GM21619 (cell line): ENCODE results near the gene ATP1A3.
"Not testable (repeated sequence)": the region's sequence is repeated elsewhere in the genome, so short reads cannot be mapped to it uniquely, and the experiment has no call there.

Experiments
- ATAC-seq: cut with Tn5 transposase; IDR thresholded peaks from one replicate; pipeline ENCODE4 v1.9.1; 2021; ENCODE audit not compliant: unreplicated experiment

ATP1A3 gene

GRCh38 chr19:41955521-41955920, 38.5 kb downstream of the ATP1A3 start:
- no peak for ATAC-seq

GRCh38 chr19:41951686-41952172, 42.3 kb downstream of the ATP1A3 start:
- ATAC-seq = no peak

GRCh38 chr19:41947091-41947490, 46.9 kb downstream of the ATP1A3 start:
- ATAC-seq = no peak

DNA sequence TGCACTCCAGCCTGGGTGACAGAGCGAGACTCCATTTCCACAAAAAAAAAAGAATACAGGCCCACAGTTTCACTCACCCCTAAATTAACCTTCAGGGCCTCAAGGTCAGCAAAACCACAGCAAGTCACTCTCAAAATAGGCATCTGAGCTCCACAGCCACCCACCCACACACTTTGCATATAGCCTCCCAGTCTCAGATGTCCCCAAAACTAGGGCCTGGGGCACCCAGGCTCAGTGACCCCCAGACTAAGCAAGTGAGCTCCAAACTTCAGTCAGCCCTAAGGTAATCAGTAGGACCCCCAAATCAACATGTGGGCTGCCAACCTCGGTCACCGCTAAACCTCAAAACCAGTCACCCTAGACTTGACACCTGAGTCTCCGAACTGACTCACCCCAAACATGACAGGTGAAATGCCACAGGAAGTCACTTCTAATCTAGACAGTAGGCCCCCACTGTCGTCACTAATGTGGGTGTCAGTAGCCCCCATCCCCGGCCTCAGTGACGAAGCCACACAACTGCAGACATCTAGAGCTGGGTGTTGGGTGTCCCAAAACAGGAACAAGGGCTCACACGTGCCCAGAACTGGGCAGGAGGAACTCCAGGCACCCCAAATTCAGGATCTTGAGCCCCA, 48.8 kb downstream of the ATP1A3 start:
- ATAC-seq = peak; percentile 71

GRCh38 chr19:41944336-41944735, 49.7 kb downstream of the ATP1A3 start:
- ATAC-seq = no peak

DNA sequence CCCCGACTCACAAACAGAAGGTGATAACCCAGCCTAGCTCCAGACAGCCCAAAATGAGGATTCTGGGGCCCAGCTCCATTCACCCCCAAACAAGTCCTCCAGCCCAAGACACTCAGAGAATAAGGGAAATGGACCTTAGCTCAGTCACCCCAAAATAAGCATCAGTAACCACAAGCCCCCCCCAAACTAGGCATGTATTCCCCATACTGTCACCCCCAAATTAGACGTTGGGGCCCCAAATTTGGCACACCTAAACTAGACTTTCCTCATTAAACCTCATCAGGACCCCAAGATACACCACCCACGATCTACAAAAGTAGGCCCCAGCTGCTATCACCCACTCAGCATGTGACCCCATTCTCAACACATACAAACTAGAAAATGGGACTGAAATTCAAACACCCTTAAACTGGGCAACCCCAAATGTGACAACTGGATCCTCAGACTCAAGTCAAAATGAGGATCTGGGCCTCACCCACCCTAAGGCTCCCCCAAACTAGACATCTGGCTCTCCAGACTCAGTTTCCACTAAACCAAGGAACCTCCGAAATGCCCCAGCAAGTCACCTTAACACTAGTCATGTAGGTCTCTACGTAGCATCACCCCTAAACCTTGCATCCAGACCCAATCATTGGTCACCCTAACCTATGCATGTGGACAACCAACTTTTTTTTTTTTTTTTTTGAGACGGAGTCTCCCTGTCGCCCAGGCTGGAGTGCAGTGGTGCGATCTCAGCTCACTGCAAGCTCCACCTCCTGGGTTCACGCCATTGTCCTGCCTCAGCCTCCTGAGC, 52.4 kb downstream of the ATP1A3 start:
- no peak for ATAC-seq

- ATAC-seq = no peak
Measured at GRCh38 chr19:41940731-41941409, 53.2 kb downstream of the ATP1A3 start.

- no peak for ATAC-seq
Measured at GRCh38 chr19:41939861-41940730, 53.9 kb downstream of the ATP1A3 start.

- not testable (repeated sequence) for ATAC-seq
Measured at GRCh38 chr19:41939209-41939608, 54.8 kb downstream of the ATP1A3 start.

DNA sequence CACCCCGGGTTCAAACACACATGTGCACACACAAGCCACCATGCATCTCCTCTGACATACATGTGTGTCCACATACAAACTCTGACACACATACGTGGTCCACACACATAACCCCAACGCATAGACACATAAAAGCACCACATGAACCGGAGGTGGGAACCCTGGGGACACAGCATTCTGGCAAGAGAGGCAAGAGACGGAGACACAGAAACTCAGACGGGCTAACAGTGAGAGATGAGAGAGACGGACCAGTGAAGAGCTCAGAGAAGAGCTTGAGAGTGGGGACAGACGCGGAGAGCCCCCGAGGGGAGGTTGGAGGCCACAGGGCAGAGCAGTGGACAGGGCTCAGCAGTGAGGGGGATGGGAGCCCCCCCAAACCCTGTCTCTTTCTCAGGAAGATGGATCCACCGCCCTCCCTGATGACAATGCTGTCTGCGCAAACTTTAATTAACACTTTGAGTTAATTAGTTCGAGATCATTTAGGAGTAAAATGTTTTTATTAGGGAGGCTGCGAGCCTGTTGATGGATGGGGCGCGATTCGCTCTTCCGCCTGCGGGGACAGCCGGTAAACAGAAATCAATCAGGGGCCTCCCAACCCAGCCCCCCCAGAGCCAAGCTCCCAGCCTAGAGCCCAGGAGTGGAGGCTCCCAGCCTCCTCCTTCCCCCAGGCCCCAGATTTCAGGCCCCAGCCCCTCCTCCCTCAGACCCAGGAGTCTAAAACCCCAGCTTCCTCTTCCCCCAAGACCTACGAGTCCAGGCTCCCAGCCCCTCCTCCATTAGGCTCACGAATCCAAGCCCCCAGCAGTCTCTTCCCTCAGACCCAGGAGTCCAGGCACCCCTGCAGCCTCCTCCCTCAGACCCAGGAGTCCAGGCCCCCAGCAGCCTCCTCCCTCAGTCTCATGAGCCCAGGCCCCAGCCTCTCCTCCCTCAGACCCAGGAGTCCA, 56.2 kb downstream of the ATP1A3 start:
- no peak for ATAC-seq

GRCh38 chr19:41936961-41937360, 57.1 kb downstream of the ATP1A3 start:
- no peak for ATAC-seq

DNA sequence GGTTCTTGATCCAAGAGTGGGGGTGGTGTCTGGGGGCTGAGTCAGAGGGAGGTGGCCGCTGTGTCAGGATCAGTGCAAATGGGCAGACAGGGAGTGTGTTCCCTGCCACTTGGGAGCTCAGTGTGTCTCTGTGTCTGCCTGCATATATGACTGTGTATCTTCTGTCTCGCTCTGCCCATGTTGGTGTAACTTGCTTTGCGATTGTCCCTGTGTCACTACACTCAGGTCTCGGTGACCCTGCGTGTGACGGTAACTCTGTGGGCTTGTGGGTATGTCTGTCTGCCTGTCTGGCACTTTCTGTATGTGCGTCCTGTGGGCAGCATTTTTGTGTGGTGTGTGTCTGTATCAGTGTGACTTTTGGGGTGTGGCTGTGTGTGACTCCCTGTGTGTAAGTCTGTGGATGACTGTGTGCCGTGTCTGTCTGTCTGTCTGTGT, 57.6 kb downstream of the ATP1A3 start:
- ATAC-seq = no peak

DNA sequence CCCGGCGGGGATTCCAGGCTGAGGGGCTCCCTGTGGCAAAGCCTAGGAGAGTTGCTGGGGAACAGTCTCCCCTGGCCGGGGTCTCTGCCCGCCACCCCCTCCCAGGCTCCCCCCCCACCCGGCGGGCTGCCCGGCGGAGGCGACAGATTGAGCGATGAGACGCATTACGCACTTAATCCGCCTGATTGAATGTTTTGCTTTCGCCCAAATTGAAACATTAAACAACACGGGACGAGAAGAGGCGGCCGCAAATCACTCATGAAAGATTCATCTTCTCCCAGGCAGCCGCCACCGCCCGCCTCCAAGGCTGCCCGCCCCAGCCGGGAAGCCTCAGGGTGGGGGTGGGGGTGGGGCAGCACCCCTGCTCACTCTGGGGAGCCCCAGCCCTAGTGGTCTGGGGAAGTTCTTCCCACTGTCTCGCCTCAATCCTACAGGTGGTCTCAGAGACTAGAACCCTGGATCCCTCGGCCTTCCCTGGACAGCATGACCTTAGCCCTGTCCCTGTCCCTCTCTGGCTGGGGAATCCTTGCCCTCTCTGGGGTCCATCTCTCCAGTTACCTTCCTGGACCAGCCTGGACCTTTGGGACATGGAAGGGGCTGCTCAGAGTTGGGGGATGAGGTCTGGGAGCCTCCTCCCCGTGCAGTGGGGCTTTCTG, 58.1 kb downstream of the ATP1A3 start:
- no peak for ATAC-seq

DNA sequence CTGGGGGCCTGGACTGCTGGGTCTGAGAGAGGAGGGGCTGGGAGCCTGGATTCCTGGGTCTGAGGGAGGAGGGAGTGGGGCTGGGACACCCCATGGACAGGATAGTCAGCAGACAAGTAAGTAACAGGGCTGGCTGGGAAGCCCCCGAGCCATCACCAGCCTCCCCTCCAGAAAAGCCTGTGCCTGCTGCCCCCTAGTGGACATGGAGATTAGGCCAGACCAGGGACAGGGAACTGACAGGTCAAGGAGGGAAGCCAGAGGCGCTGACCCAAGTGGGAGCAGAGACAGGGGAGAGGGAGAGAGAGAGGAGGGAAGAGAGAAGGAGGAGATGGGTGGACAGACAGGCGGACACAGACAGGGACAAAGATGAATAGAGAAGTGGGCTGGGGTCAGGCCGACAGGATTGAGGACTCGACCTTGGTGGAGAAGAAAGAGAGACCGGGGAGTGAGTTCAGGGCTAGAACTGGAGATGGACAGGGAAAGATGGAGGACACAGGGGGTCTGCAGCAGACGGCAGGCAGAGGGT, 59.1 kb downstream of the ATP1A3 start:
- ATAC-seq = no peak

DNA sequence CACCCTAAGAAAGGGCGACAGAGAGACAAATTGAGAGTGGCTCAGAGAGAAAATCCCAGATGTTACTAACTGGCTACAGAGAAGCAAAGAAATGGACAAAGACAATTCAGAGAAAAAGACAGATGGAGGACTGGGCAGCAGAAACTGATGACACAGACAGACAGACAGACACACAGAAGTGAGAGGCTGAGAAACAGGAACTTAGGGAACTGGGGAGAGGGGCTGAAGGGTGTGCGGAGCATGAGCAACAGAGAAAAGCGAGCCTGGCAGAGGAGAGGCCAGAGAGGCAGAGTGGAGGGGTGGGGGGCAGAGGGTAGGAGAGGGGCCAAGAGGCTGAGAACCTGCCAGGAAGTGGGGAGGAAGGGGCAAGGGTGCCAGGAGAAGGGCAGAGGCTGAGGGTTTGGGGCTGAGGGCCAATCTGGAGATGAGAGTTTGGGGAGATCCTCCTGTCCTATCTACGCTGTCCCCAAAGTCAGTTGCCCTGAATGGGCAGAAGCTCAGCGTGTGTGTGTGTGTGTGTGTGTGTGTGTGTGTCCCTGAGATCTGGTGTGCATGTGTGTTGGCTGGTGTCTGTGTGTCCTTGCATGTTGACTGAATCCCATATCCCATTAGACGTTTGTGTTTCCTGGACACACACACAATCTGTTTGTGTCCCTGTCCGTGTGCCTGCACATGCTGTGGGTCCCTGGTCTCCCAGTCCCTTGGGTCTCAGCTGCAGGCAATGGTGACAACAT, 60.2 kb downstream of the ATP1A3 start:
- no peak for ATAC-seq

DNA sequence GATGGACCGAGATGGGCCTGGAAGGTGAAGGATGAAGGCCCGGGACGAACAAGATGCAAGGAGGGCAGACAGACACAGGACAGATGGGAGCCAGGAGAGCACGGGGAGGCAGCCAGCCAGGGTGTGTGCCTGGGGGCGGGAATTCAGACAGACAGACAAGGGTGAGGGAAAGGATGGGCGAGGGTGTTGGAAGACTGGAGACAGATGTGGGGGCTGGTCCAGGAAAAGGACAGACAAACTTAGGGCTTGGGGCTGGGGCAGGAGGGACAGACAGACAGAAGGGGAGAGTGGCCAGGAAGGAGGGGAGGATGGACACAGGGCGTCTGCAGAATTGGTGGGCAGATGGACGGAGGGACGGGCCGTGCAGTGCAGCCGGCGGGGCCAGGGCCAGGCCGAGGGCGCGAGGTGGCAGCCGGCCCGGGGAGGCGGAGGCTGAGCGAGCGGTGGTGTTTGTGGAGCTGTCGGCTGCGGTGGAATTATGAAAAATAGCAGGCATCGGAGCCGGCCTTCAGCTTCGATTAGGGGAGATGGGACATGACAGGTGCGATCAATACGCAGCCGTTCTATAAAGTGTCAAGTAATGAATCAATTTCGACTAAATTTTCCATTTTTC, 61.2 kb downstream of the ATP1A3 start:
- ATAC-seq = no peak

DNA sequence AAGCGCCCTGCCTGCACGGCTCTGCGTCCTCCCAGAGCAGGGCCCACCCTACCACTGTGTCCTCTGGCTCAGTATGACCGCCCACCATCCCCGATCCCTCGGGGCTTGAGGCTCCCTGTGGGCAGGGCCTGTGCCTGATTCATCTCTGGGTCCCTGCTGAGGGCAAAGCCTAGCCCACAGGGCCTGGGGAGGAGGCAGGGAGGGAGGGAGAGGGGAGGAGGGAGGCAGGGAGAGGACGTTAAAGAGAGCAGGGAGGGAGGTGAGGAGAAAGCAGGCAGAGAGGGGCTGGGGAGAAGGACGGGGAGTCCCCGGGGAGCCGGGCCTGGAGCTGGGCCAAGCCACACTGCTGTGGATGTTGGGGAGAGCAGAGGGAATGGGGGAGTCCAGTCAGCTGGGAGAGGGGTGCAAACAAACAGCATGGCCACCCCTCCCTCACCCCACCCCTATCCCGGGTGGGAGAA, 61.7 kb downstream of the ATP1A3 start:
- no peak for ATAC-seq
